NCI-H774 (cell line): Measurements from ENCODE around the gene SEMA5A.
"Not testable (repeated sequence)": the region's sequence is repeated elsewhere in the genome, so short reads cannot be mapped to it uniquely, and the experiment has no call there.

Experiments used
- DNase-seq: peaks from one replicate; lab custom pipeline; 2025; lab: John Stamatoyannopoulos, UW

The SEMA5A gene

DNA sequence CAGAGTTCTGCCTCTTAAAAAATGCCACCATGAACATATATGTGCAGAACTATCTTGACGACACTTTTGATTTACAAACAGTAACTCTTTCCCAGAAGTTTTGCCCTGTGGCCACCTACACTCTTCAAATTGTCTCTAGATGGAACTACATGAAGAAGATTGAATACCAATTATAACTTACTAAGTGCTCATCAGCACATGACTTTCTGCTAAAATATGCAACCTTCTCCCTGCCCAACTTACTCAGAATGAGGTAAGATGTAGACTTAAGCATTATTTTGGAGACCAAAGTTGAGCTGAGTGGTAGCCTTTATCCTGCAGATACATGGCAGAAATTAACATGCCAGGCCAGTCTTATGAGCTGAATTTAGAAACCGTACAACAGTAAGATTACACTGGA lies 105.4 kb downstream of the SEMA5A start:
- no peak for DNase-seq

GRCh38 chr5:9439531-9440292 lies 106.2 kb downstream of the SEMA5A start:
- no peak for DNase-seq

DNA sequence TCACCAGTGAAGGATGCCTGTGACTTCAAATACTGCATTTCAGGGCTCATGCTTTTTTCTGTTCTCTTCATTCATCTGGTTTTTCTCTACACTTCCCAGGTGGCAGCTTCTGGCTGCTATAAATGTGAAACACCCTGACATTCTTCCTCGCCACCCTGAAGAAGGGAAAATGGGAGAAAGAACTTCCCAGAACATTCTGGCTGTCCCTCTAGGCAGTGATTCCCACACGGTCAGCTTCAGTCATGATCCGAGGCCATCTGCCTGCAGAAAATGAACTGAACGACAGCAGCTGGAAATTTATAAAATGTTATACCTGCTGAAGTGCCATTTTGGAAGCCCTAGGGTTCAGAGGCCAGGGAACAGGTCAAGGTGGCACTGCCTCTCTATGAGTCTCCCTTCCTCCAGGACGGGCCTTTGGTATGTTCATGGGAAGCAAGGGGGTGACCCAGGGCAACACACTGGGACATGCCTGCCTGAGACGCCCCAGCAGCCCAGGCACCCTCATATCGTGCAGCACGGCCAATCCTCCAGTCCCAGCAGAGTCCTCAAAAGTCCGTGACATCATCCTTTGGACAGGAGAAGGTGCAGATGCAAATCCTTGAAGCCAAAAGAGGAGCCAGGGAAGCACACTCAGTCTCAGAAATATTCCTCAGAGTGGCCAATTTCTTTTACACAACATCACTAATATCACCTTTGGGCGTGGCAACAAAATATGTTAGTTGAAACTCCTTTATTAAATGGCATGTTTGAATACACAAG lies 107.1 kb downstream of the SEMA5A start:
- no peak for DNase-seq

DNA sequence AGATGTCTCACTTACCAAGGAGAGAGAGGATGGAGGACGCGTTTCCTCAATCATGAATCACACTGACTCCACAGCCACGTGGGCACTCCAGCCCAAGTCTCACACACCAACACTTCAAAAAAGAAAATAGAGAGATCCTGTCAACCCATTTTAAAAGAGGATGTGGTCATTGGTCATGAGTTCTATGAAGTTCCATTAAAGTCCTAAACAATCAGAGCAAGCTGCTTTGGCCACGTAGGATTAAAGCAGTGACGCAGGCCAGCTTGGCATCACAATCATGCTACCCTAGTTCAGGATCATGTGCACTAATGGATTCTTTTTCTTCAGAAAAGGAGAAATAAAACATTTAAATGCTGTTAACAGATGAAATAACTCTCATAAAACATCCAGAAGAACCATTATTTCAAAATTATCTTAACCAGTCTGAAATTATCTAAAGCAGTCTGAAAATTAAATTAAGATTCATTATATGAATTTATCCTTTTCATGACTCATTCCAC lies 108.1 kb downstream of the SEMA5A start:
- DNase-seq, result no peak

- no peak for DNase-seq
These were observed 114.2 kb downstream of the SEMA5A start for GRCh38 chr5:9431496-9432258.

GRCh38 chr5:9431151-9431495 lies 114.8 kb downstream of the SEMA5A start:
- DNase-seq, result no peak

DNA sequence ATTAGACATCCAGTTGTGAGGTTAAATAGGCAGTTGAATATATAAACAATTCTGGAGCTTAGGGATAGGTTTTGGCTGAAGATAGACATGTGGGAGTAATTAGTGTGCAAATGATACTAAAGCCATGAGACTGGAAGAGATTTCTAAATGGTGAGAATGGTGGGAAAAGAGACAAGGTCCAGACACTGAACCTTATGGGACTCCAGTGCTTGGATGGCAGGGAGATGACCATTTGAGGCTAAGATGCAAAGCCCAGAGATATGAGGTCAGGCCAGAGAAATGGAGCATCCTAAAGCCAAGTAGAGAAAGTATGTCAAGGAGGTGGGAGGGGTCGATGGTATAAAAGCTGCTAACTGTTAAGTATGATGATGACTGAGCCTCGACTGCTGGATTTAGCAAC lies 115.6 kb downstream of the SEMA5A start:
- no peak for DNase-seq

DNA sequence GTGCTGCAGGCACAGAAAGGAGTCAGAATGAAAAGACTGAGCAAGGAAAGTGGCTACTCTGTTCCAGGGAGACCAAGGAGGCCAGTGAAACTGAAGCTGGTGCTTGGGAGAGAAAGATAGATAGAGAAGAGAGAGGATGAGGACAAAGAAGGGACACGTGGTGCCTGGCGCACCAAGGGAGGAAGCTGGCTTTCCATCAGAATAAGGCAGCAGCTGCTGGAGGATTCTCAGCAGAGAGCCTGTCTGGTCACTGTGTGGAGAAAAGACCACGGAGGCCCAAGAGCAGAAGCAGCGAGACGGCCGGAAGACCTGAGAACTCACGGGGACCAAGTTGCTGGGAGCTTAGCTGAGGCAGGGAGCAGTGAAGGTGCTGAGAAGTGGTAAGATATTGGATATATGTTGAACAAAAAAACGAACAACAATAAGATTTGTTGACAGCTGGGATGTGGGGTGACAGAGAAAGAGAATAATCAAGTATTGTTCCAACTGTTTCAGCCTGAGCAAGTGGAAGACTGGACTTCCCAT lies 116.1 kb downstream of the SEMA5A start:
- no peak for DNase-seq

- no peak for DNase-seq
These were observed 117.6 kb downstream of the SEMA5A start for GRCh38 chr5:9428272-9428671.

DNA sequence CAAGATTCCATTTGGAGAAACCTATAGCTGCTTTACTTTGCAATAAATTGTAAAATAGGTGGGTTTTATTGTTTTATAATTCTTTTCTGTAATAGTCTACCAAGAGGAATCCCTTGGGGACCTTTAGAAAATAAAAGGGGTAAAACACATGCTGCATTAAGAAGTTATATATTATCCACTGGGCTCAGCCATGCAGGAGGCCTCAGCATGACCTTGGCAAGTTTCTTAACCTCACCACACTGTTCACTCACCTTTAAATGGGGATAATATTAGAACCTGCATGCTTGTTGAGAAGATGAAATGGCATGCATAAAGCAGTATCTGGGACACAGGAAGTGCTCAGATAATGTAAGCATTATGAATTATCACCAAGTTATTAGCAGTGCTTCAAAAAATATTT lies 120.2 kb downstream of the SEMA5A start:
- no peak for DNase-seq

DNA sequence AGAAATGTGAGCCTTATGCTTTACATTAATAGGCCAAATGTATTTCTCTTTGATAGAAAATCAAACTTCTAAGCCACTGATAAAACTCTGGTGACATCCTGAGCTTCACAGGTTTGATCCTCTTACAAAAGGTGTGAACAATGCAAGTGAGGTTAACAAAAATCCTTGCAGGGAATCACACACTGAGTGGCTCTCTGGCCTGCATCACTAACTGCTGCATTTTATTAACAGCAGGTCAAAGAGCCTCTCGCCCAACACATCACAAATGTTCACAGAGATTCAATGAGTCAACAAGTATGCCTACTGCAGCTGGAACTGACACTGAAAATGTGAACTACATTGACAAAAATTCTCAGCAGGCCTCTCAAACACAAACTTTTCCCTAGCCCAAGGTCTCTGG lies 122.3 kb downstream of the SEMA5A start:
- DNase-seq, result no peak

- no peak for DNase-seq
These were observed 124.0 kb downstream of the SEMA5A start for GRCh38 chr5:9421884-9422283.

DNA sequence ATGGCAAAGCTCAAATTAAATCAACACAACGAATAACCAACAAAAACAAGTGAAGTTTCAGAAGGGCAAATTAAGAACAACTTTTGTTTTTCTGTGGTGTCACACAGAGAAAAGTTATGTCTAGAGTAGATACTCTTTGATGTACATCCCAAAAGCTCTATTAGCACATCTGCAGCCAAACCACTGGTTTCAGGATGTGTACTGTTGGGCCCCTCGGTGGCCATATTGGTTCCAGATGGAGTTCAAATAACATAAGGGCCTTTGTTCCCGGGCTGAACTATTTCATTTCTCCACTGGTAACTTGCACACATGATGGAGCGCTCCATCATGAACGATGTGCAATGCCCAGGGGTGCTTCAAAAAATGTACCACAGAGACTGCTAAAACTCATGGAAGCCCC lies 126.1 kb downstream of the SEMA5A start:
- no peak for DNase-seq

DNA sequence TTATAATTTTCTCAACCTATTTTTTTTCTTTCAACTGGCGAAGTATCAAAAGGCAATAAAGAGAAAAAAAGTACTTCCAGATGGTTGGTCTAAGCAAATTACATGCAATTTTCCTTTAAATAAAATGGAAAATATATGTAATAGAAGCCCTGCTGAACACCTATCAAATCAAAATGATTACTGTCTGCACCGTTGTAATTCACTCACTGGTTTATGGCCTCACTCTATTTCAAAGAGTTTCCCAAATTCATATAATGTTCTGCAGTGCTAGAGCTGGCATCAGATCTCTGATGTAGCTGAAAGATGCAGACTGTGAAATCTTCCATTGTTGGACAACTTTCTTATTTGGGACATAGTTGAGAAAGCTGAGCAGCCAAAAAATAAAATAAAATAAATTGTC lies 130.3 kb downstream of the SEMA5A start:
- DNase-seq, result no peak

DNA sequence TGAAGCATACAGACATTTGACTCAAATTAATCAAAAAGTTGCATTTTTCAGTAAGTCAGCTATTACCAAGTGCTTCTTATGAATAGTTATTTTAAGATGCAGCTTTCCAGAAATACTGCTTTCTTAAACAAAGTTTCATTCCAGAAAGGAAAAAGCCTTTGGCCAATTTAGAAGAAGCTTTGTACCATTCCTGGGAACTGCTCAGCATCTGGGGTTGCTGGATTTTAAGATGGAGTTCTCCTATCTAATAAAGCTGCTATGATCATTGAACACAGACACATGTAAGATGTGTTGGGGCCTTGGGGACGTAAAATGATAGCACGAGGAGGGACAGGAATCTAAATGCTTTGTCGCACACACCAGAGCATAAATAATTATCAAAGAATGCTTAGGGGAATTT lies 130.8 kb downstream of the SEMA5A start:
- DNase-seq, result no peak

DNA sequence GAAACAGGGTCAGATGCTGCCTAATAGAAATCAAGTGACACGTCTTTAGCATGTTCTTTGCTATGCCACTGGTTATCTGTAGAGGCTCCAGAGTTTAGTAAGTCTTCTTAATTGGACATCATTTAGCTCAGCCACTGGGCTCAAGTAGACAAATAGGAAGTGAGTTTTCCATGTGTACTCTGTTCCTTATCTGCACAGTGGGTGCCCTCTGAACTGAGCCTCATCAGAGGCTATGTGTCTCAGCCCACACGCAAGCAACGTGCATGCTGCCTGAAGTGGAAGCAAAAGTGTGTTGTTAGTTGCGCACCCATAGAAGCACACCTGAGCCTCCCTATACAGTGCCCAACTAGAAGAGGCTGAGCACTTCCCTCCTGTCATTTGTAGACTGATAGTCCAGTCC lies 134.7 kb downstream of the SEMA5A start:
- no peak for DNase-seq

GRCh38 chr5:9409413-9409960 lies 136.4 kb downstream of the SEMA5A start:
- no peak for DNase-seq

- DNase-seq, result no peak
These were observed 136.9 kb downstream of the SEMA5A start for GRCh38 chr5:9408964-9409363.

DNA sequence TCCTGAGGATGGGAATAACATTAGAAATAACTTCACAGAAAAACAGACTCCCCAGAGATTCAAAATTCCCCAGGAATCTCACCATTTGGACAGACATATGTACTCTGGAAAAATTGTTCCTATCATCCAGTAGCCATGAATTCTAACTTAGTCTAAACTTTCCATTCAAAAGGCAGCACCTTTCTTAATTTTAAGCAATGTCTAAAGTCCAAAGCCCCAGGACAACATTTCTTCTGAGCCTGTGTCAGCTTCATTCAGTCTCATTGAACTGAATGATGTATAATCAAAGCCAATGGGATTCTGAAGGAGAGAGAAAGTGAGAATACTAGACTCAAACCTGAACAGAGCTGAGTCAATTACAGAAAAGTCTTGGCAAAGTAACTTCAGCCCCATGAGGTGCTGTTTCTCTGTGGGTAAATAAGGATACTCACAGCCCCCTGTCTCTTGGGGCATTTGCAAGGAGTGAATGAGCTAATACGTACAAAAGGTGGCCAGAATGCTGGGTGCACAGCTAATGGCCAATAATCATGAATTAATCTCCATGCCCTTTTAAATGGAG lies 140.6 kb downstream of the SEMA5A start:
- no peak for DNase-seq

DNA sequence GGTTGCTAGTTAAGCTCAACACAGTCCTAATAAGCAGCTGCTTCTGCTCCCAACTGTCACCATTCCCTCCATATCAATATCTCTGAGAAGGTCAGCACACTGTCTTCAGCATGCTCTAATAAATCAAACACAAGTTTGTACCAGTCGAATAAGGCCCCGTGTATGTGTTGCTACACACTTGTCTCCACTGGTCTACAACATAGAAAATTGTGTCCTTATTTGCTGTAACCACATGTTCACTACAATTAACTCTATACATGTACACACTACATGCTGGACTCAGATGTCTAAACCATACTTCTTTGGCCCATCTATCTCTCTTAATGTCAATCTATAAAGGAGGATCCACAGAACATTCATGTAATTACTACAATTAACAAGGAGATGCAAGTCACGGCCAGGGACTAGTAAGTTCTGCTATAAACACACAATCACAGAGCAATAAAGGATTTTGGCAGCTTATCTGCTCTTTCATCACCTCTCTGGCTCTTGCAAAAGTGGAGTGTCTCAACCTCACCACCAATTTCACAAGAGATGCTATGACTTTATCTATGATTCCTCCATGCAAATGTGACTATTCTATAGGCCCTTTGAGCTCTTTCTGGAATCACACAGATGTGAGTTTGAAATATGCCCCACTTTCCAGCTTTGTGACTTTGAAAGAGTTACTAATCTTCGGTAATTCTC lies 143.9 kb downstream of the SEMA5A start:
- no peak for DNase-seq

DNA sequence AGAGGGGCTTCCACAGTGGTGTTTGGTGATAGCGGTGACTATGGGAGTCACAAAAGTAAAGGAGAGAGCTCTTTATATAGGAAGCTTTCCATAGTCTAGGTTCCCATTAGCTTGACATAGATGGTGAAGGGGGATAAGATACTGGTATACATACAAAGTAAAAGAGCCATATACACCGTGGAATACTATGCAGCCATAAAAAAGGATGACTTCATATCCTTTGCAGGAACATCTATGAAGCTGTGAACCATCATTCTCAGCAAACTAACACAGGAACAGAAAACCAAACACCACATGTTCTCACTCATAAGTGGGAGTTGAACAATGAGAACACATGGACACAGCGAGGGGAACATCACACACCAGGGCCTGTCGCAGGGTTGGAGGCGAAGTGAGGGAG lies 146.1 kb downstream of the SEMA5A start:
- DNase-seq, result not testable (repeated sequence)
